Osteoblast (primary cell): ENCODE results near the gene JAK3. TPM values are rescaled to one million over a fixed set of nuclear protein-coding genes. Genes with fewer than 3 reads are reported as not detected.

ENCODE experiments used
- DNase-seq: peaks from one replicate; pipeline ENCODE4 v3.0.0; 2011; ENCODE audit warnings: low spot score, mixed read lengths; ENCODE audit not compliant: insufficient read length; ENCODE audit errors: missing footprints
- H2AFZ ChIP-seq: 2 replicates; pipeline ENCODE4 v1.6.0; 2011; ENCODE audit warnings: mild to moderate bottlenecking, low read length
- H3K27ac ChIP-seq: 2 replicates; pipeline ENCODE4 v1.5.1; 2011; ENCODE audit warnings: mild to moderate bottlenecking, low read depth, low read length, moderate library complexity
- H3K27me3 ChIP-seq: 2 replicates; pipeline ENCODE4 v1.6.0; 2012; ENCODE audit warnings: mild to moderate bottlenecking, control low read depth, inconsistent platforms, low read length, moderate library complexity; ENCODE audit not compliant: insufficient read depth
- H3K36me3 ChIP-seq: 2 replicates; pipeline ENCODE4 v1.5.1; 2011; ENCODE audit warnings: mild to moderate bottlenecking, low read length, control low read depth, moderate library complexity; ENCODE audit not compliant: insufficient read depth
- H3K4me1 ChIP-seq: 2 replicates; pipeline ENCODE4 v1.5.1; 2011; ENCODE audit warnings: mild to moderate bottlenecking, low read length, control low read depth, moderate library complexity; ENCODE audit not compliant: insufficient read depth
- H3K4me2 ChIP-seq: 2 replicates; pipeline ENCODE4 v1.6.0; 2011; ENCODE audit warnings: mild to moderate bottlenecking, low read length; ENCODE audit not compliant: insufficient read depth
- H3K4me3 ChIP-seq: fragments of 200-600 bp; sonication (generic); 3 replicates; pipeline ENCODE4 v1.5.1; 2012; ENCODE audit warnings: mild to moderate bottlenecking, low read length, inconsistent platforms; ENCODE audit not compliant: insufficient read depth
- H3K79me2 ChIP-seq: 2 replicates; pipeline ENCODE4 v1.6.0; 2012; ENCODE audit warnings: mild to moderate bottlenecking, low read length, control low read depth, inconsistent platforms; ENCODE audit not compliant: insufficient read depth
- H3K9me3 ChIP-seq: 2 replicates; pipeline ENCODE4 v1.5.1; 2011; ENCODE audit warnings: low read depth, low read length, control low read depth
- H4K20me1 ChIP-seq: 2 replicates; pipeline ENCODE4 v1.6.0; 2012; ENCODE audit warnings: mild to moderate bottlenecking, low read length, control low read depth; ENCODE audit not compliant: insufficient read depth
- CTCF ChIP-seq: IDR thresholded peaks from 2 replicates; pipeline ENCODE4 v1.5.1; 2011; ENCODE audit warnings: mild to moderate bottlenecking, low read depth, low read length, moderate library complexity; ENCODE audit errors: extremely low read depth
- total RNA-seq: library from RNA; depleted of rRNA; stranded (reverse); fragments of >200 nt; gene quantifications from 2 replicates; pipeline ENCODE4 v1.2.3, GENCODE V29; 2012

The JAK3 gene
- total RNA-seq, 1 donor, result 1.8 TPM

- H3K27ac ChIP-seq, result no peak overlapping the region
- H2AFZ ChIP-seq, result no peak overlapping the region
- no peak for TF ChIP-seq CTCF
- peak; percentile 94 for DNase-seq
- H3K79me2 ChIP-seq, result no peaks in the 10 kb centered on the region
- no peak overlapping the region for H3K4me2 ChIP-seq
- H3K27me3 ChIP-seq, result no peaks in the 10 kb centered on the region
- no peaks in the 10 kb centered on the region for H3K4me1 ChIP-seq
- H3K4me3 ChIP-seq, result no peak overlapping the region
- no peaks in the 10 kb centered on the region for H4K20me1 ChIP-seq
- no peaks in the 10 kb centered on the region for H3K9me3 ChIP-seq
- H3K36me3 ChIP-seq, result no peaks in the 10 kb centered on the region
Observed at GRCh38 chr19:17830567-17831418, 17.0 kb downstream of the JAK3 start.

- Histone ChIP-seq H3K27ac (no peak overlapping the region), H2AFZ (no peak overlapping the region), H3K36me3 (no peaks in the 10 kb centered on the region), H3K4me1 (no peaks in the 10 kb centered on the region), H3K4me2 (no peak overlapping the region), H3K9me3 (no peaks in the 10 kb centered on the region), H3K4me3 (no peak overlapping the region), H3K79me2 (no peaks in the 10 kb centered on the region), H3K27me3 (no peaks in the 10 kb centered on the region), H4K20me1 (no peaks in the 10 kb centered on the region)
- no peak for TF ChIP-seq CTCF
- DNase-seq, result peak; percentile 65
Observed at GRCh38 chr19:17829855-17830566, 17.8 kb downstream of the JAK3 start.

- Histone ChIP-seq H3K79me2 (no peaks in the 10 kb centered on the region), H3K27me3 (no peaks in the 10 kb centered on the region), H3K4me2 (no peak overlapping the region), H3K4me3 (no peak overlapping the region), H3K9me3 (no peaks in the 10 kb centered on the region), H3K36me3 (no peaks in the 10 kb centered on the region), H2AFZ (no peak overlapping the region), H3K27ac (no peak overlapping the region), H3K4me1 (no peaks in the 10 kb centered on the region), H4K20me1 (no peaks in the 10 kb centered on the region)
- TF ChIP-seq CTCF, result no peak
- DNase-seq, result peak; percentile 48
Observed at GRCh38 chr19:17826508-17827056, 21.2 kb downstream of the JAK3 start.

- Histone ChIP-seq H2AFZ (no peak overlapping the region), H3K9me3 (no peaks in the 10 kb centered on the region), H3K4me3 (no peak overlapping the region), H3K36me3 (no peaks in the 10 kb centered on the region), H3K79me2 (no peaks in the 10 kb centered on the region), H3K4me1 (no peaks in the 10 kb centered on the region), H3K27ac (no peak overlapping the region), H3K4me2 (no peak overlapping the region), H3K27me3 (no peaks in the 10 kb centered on the region), H4K20me1 (no peaks in the 10 kb centered on the region)
- peak; percentile 73 for DNase-seq
- TF ChIP-seq CTCF, result no peak
Observed at GRCh38 chr19:17824339-17824738, 23.4 kb downstream of the JAK3 start.
